Thoracic aorta (tissue), 2 donors: ENCODE measurements around the gene ANKS1A. TPM values are rescaled to one million over a fixed set of nuclear protein-coding genes. Genes with fewer than 3 reads are reported as not detected.
A peak's percentile ranks its signal among the peaks of the same experiment; 100 is the strongest.

ENCODE experiments used
- ATAC-seq: fragments of 150-250 bp; one replicate; pipeline ENCODE4 v1.8.0; 2017; ENCODE audit warnings: low read depth; ENCODE audit not compliant: insufficient number of reproducible peaks, low FRiP score
- DNase-seq: peaks from one replicate; pipeline ENCODE4 v3.0.0-alpha.2; 2020; ENCODE audit warnings: low spot score
- H3K27ac ChIP-seq, 2 donors: fragments of 200-600 bp; sonication (generic); 1 replicate in 1 of 2; 2 replicates in 1 of 2; pipeline ENCODE4 v1.5.1; 2016; ENCODE audit warnings: mild to moderate bottlenecking in 2 of 2, moderate library complexity in 2 of 2
- H3K27me3 ChIP-seq: fragments of 200-600 bp; sonication (generic); replicated peaks from 2 replicates; pipeline ENCODE4 v1.6.0; 2016; ENCODE audit warnings: mild to moderate bottlenecking; ENCODE audit not compliant: insufficient read depth
- H3K36me3 ChIP-seq: fragments of 200-600 bp; sonication (generic); one replicate; pipeline ENCODE4 v1.5.1; 2016
- H3K4me1 ChIP-seq, 2 donors: fragments of 200-600 bp; sonication (generic); 1 replicate in 1 of 2; 2 replicates in 1 of 2; pipeline versions ENCODE4 v1.5.1 to v1.6.0; 2016; ENCODE audit warnings: low read depth in 2 of 2, mild to moderate bottlenecking in 1 of 2; ENCODE audit not compliant: control insufficient read depth in 1 of 2
- H3K4me3 ChIP-seq: fragments of 200-600 bp; sonication (generic); 2 replicates; pipeline ENCODE4 v1.5.1; 2016; ENCODE audit warnings: mild to moderate bottlenecking
- H3K9me3 ChIP-seq: fragments of 200-600 bp; sonication (generic); 2 replicates; pipeline ENCODE4 v1.5.1; 2016
- total RNA-seq, 2 donors: library from RNA; depleted of rRNA; stranded (reverse); fragments of >200 nt; gene quantifications; one replicate each; pipeline versions ENCODE4 v1.1.0 to v1.2.3, GENCODE V29; 2016
- TF ChIP-seq, protein P1 (sequence below): fragments of 200-600 bp; sonication (generic); IDR thresholded peaks from one replicate; pipeline ENCODE4 v1.5.1; 2019; ENCODE audit warnings: antibody characterized with exemption

ANKS1A gene
- total RNA-seq, 2 donors from 2014 or later: 37.9 to 55.4 TPM

DNA sequence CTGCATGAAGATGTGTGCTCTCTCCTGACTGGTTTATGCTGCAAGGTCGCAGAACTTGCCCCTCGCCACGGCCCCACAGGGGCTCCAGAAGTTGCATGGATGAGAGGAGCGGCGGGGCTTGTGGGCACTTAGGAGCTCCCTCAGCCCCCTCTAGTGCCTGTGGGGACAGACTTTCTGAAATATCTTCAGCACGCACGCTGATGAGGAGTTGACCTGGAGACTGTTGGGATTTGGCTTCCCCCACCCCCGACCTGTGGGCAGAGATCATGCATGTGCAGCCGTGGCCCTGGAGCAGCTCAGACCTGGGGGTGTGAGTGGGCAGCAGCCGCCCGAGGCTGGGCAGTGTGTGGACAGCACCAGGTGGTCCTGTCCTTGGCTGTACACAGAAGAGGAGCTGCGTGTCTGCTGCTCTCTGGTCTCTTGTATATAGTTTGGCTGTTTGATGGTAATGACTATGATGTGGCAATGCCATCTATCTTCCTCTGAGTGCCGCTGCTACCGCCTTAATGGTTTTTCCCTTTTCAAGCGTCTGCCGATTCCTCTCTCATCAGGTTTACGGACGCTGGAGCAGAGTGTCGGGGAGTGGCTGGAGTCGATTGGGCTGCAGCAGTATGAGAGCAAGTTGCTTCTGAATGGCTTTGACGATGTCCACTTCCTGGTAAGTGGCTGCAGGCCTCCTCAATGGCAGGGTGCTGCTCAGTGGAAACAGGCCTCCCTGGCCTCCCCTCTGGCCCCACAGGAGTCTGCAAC lies 170.7 kb downstream of the ANKS1A start:
- Histone ChIP-seq H3K4me1 (peaks cover 15 to 86% of the 10 kb centered on the region in 2 donors), H3K36me3 (peaks cover 18% of the 10 kb centered on the region), H3K4me3 (peak overlapping the region; percentile 55), H3K9me3 (no peaks in the 10 kb centered on the region), H3K27me3 (no peaks in the 10 kb centered on the region), H3K27ac (peak overlapping the region; percentile 65 to 79)
- ATAC-seq (no peak), DNase-seq (no peak)
- TF ChIP-seq, protein P1, sequence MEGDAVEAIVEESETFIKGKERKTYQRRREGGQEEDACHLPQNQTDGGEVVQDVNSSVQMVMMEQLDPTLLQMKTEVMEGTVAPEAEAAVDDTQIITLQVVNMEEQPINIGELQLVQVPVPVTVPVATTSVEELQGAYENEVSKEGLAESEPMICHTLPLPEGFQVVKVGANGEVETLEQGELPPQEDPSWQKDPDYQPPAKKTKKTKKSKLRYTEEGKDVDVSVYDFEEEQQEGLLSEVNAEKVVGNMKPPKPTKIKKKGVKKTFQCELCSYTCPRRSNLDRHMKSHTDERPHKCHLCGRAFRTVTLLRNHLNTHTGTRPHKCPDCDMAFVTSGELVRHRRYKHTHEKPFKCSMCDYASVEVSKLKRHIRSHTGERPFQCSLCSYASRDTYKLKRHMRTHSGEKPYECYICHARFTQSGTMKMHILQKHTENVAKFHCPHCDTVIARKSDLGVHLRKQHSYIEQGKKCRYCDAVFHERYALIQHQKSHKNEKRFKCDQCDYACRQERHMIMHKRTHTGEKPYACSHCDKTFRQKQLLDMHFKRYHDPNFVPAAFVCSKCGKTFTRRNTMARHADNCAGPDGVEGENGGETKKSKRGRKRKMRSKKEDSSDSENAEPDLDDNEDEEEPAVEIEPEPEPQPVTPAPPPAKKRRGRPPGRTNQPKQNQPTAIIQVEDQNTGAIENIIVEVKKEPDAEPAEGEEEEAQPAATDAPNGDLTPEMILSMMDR: no peak

DNA sequence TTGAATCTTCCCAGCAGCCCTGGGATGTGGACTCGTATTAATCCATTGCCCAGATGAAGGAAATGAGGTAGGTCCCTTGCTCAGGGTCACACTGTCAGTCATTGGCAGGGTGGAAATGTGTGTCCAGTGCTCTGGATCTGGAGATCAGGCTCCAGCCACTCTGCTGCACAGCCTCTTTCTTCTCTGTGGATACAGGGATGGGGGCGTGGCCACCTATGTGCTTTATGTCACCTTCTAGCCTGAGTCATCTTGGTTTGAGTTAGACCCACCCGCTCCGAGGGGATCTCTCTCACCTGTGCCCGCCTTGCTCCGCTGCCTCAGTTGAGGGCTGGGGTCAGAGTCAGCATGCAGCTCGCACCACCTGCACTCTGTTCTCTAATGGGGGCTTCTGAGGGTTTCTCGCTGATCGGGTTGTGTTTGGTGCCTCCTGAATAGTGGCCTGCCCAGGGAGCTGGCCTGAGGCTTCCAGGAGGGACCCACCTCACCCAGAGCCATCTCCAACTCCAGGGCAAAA lies 172.1 kb downstream of the ANKS1A start:
- Histone ChIP-seq H3K36me3 (peaks cover 22% of the 10 kb centered on the region), H3K4me3 (no peak overlapping the region)

DNA sequence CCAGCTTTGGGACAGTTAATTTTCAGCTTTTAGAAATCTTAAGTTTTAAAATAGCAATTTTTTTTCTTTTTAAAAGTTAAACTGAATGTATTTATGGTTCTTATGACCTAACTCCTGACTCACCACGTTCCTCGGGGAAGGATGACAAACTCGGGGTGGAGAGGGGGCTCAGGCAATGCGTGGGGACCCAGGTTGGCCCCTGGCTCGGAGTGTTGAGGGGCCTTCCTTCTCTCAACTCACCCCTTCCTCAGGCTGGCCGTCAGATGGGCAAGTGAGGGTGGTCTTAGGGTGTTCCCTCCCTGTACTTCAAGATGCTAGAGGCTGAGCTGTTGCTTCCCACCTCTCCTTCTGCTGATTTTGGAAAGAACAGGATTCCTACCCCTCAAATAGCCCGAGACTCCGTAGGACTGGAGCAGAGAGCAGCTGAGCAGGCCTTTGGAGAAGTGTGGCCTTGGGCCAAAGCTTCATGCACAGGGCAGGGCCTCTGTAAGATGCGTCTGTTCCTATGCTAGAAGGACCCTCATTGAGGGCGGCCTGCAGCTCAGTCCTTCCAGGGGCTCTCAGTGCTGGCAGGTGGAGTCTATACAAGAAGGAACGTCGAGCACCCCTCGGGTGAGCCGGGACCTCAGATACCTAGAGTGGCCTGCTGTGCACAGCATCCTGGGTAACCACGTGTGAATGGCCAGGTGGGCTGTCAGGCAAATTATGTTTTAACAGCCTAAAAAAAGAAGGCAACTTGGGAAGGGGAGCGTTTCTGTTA lies 172.8 kb downstream of the ANKS1A start:
- Histone ChIP-seq H3K4me3 (no peak overlapping the region), H3K27me3 (no peaks in the 10 kb centered on the region), H3K4me1 (peaks cover 15 to 77% of the 10 kb centered on the region in 2 donors), H3K36me3 (peaks cover 22% of the 10 kb centered on the region), H3K9me3 (no peaks in the 10 kb centered on the region), H3K27ac (peak overlapping the region; percentile 65 to 79)
- ATAC-seq (no peak), DNase-seq (no peak)
- TF ChIP-seq, protein P1: no peak

More for the DNA sequence above, 172.1 kb downstream of the ANKS1A start:
- no peaks in the 10 kb centered on the region for H3K27me3 ChIP-seq
- peak overlapping the region; percentile 65 to 79 for H3K27ac ChIP-seq
- peaks cover 15 to 80% of the 10 kb centered on the region in 2 donors for H3K4me1 ChIP-seq
- no peaks in the 10 kb centered on the region for H3K9me3 ChIP-seq
- ATAC-seq: no peak
- no peak for DNase-seq
- TF ChIP-seq, protein P1: no peak

DNA sequence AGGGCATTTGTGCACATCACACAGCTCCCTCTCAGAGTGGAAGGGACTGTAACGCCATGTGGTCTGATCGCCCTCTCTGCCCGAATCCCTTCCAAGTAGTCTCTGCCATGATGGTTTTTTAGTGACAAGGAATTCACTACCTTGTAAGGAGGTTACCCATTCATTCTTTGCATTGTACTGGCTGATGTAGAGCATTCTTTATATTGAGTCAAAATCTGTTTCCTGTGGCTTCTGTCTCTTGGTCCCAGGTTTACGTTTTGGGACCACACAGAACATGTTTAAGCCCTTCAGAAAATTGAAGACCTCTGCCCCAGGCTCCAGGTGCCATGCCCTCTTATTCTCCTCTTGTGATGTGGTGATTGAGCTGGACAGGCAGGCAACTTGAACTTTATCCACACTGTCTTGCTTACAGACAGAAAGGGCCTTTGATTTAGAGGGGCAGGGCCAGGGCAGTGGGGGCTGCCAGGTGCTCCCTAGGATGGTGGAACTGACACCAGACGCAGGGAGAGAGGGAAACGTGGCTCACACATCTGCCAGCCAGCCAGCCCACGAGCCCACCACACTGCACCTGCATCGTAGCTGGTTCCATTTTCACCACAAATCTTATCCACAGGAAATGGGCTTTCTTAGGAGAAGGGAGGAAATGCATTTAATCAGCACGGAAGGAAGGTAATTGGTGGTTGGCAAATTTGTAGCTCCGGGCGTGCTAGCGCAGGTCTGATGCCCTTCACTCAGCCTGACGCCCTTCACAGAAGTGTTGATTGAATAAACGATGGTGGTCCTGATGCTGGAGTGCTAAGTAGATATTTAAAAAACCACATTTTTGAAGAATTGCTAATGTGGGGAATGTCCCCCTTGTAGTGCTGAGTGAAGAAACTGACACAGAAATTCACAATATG lies 173.9 kb downstream of the ANKS1A start:
- H3K9me3 ChIP-seq: no peaks in the 10 kb centered on the region
- H3K27me3 ChIP-seq: no peaks in the 10 kb centered on the region
- H3K36me3 ChIP-seq: peaks cover 22% of the 10 kb centered on the region
- H3K27ac ChIP-seq: peak overlapping the region in 1 of 2 donors; percentile 42
- ATAC-seq: no peak
- TF ChIP-seq, protein P1: no peak
- H3K4me3 ChIP-seq: no peak overlapping the region
- peaks cover 8 to 67% of the 10 kb centered on the region in 2 donors for H3K4me1 ChIP-seq
- no peak for DNase-seq
